Activated naive CD4-positive, alpha-beta T cell treated with anti-CD3 and anti-CD28 coated beads, Interleukin-2, amount 50 U/mL, for 72 hours (primary cell): ENCODE results near the gene SLC39A11. TPM values are rescaled to one million over a fixed set of nuclear protein-coding genes. Genes with fewer than 3 reads are reported as not detected.
"Not testable (repeated sequence)": the region's sequence is repeated elsewhere in the genome, so short reads cannot be mapped to it uniquely, and the experiment has no call there.

Source experiments
- ATAC-seq, 2 donors: fragments of 150-1000 bp; cut with Tn5 transposase; 2 replicates each; pipeline ENCODE4 v1.10.0; 2021; ENCODE audit warnings: mild to moderate bottlenecking in 2 of 2, moderate library complexity in 2 of 2
- DNase-seq, 2 donors: peaks; one replicate each; pipeline ENCODE4 v3.0.0; 2021 to 2022; ENCODE audit warnings: low spot score in 2 of 2
- H3K27ac Mint-ChIP-seq, 2 donors: one replicate each; pipeline ENCODE4 v1.8.0; 2022; ENCODE audit warnings: mild to moderate bottlenecking in 2 of 2, mixed read lengths in 2 of 2
- H3K36me3 Mint-ChIP-seq, 2 donors: one replicate each; pipeline ENCODE4 v1.8.0; 2022; ENCODE audit warnings: mixed read lengths in 2 of 2
- H3K9me3 Mint-ChIP-seq, 2 donors: one replicate each; pipeline ENCODE4 v1.8.0; 2022; ENCODE audit warnings: mixed read lengths in 2 of 2
- total RNA-seq, 2 donors: library from RNA; stranded (reverse); gene quantifications; one replicate each; pipeline ENCODE4 v1.2.3, GENCODE V29; 2022

SLC39A11 gene
- total RNA-seq, 2 donors from 2014 or later = 14.8 to 17.7 TPM

DNA sequence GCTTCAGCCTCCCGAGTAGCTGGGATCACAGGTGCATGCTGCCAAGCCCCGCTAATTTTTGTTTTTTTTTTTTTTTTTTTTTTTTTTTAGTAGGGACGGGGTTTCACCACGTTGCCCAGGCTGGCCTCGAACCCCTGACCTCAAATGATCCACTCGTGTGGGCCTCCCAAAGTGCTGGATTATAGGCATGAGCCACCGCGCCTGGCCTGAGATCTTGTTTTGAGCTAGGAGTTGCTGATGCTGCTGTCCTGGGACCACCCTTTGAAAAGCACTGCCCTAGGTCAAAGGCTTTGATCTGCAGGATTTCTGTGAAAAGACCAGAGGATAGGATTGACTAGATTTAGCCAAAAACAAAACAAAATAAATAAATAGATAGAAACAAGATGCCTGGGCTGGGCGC is 798 bp upstream of the SLC39A11 start:
- no peaks in the 10 kb centered on the region for H3K9me3 Mint-ChIP-seq
- no peak overlapping the region for H3K27ac Mint-ChIP-seq
- DNase-seq (no peak), ATAC-seq (no peak)
- peaks cover 0 to 6% of the 10 kb centered on the region in 2 donors for H3K36me3 Mint-ChIP-seq

DNA sequence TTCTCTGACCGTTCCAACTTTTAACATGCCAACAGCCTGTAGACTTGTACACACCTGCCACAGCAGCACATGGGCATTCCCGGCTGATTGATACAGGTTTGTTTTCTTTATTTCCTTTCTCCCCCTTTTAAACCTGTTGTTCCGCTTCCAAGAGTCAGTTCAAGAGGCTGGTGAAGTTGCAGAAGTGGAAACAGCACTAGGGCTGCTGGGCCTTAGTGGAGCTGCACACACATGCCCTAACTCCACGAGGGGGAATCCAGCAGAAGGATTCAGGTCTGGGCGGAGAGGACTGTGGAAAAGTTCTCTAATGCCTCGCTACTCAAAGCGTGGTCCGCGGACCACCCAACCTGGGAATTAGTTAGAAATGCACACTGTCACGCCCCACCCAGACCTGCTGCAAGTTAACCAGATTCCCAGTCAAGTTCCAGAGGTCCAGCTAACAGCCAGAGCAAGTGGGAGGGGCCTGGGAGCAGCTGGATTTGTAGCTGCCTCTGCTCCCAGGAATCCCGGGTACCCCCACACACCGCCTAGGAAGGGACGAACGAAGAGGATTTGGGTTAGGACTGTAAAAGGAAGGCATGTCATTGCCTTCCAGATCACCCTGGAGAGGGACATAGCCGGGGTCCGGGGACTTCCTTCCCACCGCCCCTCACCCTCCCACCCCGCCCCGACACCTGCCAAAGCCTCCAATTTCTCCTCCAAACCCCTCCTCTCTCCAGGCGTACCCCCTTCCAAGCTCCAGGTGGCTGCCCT is 542 bp downstream of the SLC39A11 start:
- Mint-ChIP-seq H3K9me3 (no peaks in the 10 kb centered on the region), H3K27ac (peak overlapping the region; percentile 90 to 99), H3K36me3 (peaks cover 0 to 6% of the 10 kb centered on the region in 2 donors)
- peak in 1 of 2 donors; percentile 4 for DNase-seq
- peak in 1 of 2 donors; percentile 2 for ATAC-seq

DNA sequence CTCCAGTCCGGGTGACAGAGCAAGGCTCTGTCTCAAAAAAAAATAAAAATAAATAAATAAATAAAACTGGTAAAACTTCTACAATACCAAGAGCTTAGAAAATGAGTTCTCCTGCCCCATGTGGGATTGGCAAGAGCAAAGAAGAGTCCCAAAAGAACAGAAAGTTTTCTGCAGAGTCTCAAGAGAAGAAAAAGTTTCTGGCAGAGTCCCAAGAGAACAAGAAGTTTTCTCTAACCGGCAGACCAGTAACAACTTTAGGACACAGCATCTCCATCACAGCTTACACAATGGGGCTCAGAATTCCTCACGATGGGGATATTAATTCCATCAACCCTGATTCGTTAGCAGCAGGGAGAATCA is 1.1 kb downstream of the SLC39A11 start:
- DNase-seq = no peak
- ATAC-seq = no peak
- H3K9me3 Mint-ChIP-seq = no peaks in the 10 kb centered on the region
- H3K27ac Mint-ChIP-seq = no peak overlapping the region
- H3K36me3 Mint-ChIP-seq = peaks cover 0 to 6% of the 10 kb centered on the region in 2 donors

DNA sequence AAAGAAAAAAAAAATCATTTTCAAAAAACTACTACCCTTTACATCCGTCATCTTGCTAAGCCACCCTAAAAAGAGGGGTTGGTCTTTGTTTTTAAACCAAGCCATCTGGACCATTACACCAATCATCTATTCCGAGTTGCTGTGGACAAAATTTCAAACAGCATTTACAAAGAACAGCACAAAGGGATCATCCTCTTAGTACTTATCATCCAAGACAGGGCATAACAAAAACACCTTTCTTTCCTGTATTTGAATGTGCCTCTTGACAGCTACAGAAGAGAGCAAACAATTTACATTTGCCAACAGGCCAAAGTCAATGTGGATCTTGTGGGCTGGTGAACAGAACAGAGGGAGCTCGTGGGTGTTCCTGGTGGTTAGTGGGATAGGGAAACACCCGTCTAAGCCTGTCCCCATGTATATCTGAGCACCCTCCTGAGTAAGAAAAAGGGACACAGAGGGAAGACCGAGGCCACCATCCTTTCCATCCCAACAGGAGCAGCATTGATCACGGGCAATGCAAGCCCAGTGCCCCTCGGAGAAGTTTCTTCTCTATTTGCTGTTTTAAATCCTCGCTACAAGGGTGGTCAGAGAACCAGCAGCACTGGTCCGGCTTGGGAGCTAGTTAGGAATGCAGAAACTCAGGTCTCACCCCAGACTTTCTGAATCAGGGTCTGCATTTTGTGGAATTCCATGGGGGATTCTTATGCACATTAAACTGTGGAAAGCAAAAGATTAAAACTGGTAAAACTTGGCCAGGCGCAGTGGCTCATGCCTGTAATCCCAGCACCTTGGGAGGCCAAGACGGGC is 1.9 kb downstream of the SLC39A11 start:
- Mint-ChIP-seq H3K36me3 (peaks cover 4 to 13% of the 10 kb centered on the region in 2 donors), H3K9me3 (no peaks in the 10 kb centered on the region), H3K27ac (no peak overlapping the region)
- ATAC-seq = no peak
- DNase-seq = no peak

DNA sequence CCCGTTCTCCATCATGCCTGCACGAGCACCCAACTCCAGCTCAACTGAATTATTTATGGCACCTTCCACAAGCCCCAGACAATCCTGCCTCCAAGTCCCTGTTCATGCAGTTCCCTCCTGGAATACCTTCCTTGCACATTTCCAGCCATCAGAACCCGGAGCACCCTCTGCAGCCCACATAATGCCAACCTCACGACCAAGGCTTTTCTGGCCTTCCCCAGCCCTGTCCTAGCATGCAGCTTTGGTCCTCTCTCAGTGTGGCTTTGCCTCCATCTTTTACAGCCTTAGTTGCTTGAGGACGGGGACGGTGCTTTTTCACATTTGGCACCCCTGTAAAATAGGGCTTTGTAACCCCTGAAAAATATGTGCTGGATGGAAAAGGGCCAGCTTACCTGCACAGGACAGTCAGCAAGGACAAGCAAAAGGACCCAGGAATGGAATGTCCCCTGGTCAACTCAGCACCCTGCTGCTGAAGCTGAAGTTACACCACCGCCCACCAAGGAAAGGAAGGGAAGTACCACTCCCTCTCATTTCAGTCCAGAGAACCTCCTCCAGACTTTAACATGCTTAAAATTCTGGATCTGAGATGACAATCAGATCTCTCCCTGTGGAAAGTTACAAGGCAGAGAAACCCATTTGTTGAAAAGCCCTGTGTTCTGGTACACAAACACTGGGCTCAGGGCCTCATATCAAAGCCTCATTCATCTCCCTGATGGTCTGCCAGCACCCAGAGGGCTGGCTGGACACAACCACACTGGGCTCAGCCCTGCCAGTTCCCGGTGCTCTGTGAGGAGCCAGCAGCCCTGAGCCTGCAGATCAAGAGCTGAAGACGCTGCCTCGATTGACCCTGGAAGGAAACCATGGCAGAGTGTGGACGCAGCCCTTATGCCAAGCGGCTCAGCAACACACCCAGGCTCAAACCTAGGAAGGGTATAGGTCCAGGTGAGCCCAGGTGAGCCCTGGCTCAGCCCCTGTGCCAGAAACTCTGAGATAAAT is 2.9 kb downstream of the SLC39A11 start:
- ATAC-seq (no peak), DNase-seq (no peak)
- Mint-ChIP-seq H3K9me3 (peaks cover 0 to under 1% of the 10 kb centered on the region in 2 donors), H3K27ac (no peak overlapping the region), H3K36me3 (peaks cover 9 to 19% of the 10 kb centered on the region in 2 donors)

DNA sequence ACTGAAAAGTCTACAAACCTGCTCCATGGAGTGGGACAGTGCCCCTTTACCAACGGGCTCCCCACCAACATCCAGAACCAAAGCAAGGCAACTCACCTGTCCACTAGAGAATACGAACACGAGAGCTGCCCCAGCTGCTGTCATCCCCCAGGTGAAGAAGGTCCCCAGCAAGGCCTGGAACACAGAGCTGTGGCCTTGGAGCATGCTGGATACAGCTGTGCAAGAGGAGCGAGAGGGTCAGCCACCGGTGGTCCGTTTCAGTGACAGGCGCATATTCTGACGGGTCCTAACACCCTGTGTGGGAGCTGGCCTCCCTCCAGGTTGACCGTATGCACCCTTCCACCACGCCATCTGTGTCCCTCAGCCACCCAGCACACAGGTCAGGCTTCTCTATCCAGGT is 3.9 kb downstream of the SLC39A11 start:
- H3K27ac Mint-ChIP-seq = no peak overlapping the region
- peaks cover 0 to 5% of the 10 kb centered on the region in 2 donors for H3K9me3 Mint-ChIP-seq
- no peak for DNase-seq
- ATAC-seq = no peak
- peaks cover 14 to 29% of the 10 kb centered on the region in 2 donors for H3K36me3 Mint-ChIP-seq

DNA sequence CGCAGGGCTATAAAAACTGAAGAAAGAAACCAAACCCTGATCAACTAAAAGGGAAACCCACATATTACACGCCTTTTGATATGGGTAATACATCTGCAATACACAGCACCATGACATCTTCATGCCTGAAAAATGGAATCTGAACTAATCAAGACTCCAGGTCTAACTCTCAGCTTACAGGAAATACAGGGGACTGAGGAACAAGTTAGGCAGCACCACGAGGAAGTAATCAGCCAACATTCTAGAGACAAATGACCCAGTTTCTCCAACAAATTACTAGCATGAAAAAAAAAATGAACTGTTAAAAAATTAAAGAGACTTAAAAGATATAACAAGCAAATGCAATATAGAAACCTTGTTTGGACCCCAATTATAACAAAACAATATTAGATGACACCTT is 9.1 kb downstream of the SLC39A11 start:
- peaks cover 40 to 56% of the 10 kb centered on the region in 2 donors for H3K36me3 Mint-ChIP-seq
- no peak for ATAC-seq
- no peak for DNase-seq

DNA sequence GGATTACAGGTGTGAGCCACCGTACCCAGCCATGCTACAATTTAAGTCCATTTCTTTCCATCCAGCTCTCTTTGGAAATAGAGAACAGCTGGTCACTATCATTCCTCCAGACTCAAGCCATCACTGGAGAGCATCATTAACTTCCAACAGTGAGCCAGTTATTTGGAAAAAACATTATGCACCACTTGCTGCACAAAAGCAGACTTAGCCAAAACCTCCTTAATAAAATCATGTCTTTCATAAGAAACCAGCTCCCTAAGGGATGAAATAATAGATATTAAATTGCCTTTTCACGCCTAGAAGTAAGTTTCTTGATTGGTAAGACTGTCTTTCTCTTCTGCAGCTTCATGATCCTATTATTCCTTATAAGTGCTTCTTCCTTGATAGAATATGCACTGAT is 17.9 kb downstream of the SLC39A11 start:
- peaks cover 4% of the 10 kb centered on the region in 2 donors for H3K9me3 Mint-ChIP-seq
- peaks cover 15 to 25% of the 10 kb centered on the region in 2 donors for H3K36me3 Mint-ChIP-seq
- DNase-seq (no peak), ATAC-seq (no peak)
- H3K27ac Mint-ChIP-seq = no peak overlapping the region

More for the DNA sequence above, 9.1 kb downstream of the SLC39A11 start:
- no peak overlapping the region for H3K27ac Mint-ChIP-seq
- peaks cover 6 to 9% of the 10 kb centered on the region in 2 donors for H3K9me3 Mint-ChIP-seq

DNA sequence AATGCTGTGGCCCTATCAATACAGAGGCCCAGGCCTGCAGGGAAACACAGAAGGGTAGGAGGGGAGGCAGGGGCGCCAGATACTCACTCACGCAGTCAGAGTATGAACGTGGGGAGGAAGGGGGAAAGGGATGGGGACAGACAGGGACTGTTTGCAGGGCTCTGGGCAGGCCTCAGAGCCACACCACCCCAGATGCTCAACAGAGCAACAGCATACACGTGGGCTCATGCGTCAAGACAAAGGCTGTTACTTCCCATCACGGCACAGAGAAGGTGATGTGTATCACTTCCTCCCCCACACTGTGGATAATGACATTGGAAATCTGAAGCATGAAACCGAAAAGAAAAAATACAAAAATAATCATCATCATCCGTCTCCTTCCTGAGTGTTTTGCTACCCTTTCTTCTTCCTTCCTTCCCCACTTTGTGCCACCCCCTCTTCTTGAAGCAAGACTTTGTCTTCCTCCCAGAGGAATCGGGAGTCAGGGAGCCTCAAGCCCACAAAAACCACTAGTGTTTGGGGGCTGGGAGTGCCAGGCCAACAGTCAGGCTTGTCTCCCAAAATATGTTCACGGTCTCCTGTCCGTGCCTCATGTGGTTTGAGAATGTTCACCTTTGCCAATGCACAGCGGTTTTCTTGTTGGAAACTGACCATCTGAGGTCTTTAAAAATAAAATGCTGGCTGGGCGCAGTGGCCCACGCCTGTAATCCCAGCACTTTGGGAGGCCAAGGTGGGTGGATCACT is 20.1 kb downstream of the SLC39A11 start:
- Mint-ChIP-seq H3K27ac (no peak overlapping the region), H3K36me3 (peaks cover 16 to 28% of the 10 kb centered on the region in 2 donors), H3K9me3 (peaks cover 4% of the 10 kb centered on the region in 2 donors)
- DNase-seq (no peak), ATAC-seq (no peak)

DNA sequence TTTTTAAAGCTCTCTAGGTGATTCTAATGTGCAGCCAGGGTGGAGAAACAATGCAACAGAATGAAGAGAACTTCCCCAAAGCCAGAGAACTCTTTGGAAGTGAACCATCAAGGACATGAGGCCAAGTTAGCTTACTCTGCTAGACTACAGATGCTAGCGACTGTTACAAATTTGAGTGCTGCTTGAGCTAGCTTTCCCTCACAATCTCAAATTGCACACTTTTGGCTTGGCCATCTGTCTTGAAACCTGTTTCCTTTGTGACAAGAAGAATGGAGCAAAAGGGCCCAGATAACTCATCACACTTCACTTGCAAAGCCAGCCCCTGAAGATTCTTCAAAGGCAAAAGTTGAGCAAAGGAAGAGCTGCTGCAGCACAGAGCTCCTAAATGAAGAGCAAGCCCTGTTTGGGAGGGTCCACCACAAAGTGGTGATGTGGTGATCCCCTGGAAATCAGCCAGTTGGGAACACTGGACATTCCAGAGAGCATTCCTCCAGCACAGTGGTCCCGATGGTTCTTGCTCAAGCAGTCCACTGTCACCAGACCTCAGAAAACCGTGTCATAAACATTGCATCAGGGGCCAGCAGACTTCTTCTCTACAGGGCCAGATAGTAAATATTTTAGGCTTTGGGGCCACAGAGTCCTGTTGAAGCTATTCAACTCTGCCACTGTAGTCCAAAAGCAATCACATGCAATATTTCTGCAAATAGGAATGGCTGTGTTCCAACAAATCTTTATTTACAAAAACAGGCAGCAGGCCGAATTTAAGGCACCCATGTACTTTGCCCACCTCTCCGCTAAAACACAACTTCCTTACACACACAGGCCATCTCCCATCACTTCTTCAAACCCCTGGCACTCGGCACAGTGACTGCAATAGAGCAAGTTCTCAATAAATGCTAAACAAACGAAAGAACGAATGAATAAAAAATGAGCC is 21.2 kb downstream of the SLC39A11 start:
- H3K36me3 Mint-ChIP-seq = peaks cover 16 to 32% of the 10 kb centered on the region in 2 donors
- H3K9me3 Mint-ChIP-seq = peaks cover 4% of the 10 kb centered on the region in 2 donors

DNA sequence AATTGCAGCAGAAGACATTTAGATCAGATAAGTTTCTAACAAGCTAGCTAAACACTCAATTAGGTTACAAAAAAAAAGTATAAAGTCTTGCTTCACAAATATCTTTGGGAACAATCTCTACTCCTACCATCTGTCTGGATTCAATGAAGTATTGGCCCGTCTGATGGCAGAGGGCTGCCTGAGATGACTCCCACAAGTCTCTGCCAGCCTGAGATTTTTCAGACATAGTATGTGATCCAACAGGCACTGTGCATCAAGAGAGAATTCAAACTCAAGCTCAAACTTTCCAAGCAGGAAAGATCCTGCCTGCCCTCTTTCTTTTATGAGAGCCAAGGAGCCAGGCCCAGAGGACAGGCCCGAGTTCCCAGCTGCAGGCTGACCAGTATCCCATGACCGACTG is 22.6 kb downstream of the SLC39A11 start:
- DNase-seq (no peak), ATAC-seq (no peak)
- Mint-ChIP-seq H3K27ac (no peak overlapping the region), H3K9me3 (peaks cover 4% of the 10 kb centered on the region in 2 donors), H3K36me3 (peaks cover 16 to 32% of the 10 kb centered on the region in 2 donors)

More for the DNA sequence above, 21.2 kb downstream of the SLC39A11 start:
- ATAC-seq = no peak
- no peak for DNase-seq
- peak overlapping the region in 1 of 2 donors; percentile 44 for H3K27ac Mint-ChIP-seq

DNA sequence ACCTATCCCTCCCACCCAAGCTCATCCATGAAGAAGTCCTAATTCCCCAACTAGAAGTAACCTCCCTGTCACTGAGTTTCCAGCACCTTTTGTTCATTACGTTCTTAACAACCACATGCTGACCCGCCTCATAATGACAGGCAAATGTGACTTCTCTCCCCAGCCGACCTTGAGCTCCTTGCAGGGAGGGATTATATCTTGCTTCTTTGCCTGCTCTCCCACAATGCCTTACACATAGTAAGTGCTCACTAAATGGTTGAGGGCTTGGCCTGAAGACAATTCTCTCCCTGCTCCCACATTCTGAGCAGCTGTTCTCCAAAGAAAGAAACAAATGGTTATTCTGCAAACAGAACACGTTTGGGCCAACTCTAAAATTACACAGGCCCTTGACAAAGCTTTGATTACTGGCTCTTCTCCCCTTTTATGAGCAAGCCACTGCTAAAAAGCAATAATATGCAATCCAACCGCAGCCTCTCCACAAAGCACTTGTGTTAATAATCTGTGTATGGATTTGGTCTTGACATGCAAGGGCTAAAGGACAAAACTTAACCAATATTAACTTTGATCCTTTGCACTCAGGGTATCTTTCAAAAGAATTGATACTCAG is 23.2 kb downstream of the SLC39A11 start:
- H3K36me3 Mint-ChIP-seq = peaks cover 16 to 32% of the 10 kb centered on the region in 2 donors
- H3K9me3 Mint-ChIP-seq = peaks cover 4% of the 10 kb centered on the region in 2 donors
- no peak for ATAC-seq
- no peak overlapping the region for H3K27ac Mint-ChIP-seq
- no peak for DNase-seq

DNA sequence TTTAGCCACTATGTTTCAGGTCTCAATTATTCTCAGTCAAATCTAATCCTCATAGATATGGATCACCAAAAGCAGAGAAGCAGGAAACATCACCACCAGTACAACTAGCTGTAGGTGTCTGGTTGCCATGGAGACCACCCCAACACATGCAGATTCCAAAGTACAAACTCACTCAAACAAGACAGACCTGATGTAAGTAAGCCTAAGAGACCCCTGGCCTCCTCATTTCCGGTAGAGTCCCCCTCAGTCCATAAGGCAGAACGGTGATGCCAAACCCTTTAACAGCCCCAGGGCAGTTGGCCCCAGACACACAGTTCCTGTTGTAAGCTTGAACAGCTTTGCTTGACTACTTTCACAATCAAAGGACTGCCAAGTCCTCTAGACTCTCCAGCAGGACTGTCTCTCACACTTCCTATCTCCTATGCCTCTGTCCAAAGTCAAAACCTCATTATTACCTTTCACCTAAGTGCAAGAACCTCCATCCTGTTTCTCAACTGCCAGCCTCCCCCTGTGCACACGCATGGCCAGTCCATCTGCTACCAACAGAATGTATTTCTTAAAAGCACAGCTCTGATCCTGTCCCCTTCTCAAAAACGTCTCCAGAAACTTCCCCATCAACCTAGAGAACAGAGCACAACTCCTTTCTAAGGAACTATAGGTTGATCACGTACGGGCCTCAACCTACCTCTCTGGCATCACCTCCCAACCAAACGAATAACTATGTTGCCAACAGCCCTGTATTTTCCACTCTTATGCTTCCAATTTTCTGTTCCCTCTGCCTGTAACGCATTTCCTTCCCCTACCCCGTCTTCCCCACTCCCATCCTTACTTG is 23.9 kb downstream of the SLC39A11 start:
- Mint-ChIP-seq H3K9me3 (peaks cover 4% of the 10 kb centered on the region in 2 donors), H3K27ac (peak overlapping the region in 1 of 2 donors; percentile 9), H3K36me3 (peaks cover 16 to 32% of the 10 kb centered on the region in 2 donors)
- DNase-seq (no peak), ATAC-seq (no peak)

DNA sequence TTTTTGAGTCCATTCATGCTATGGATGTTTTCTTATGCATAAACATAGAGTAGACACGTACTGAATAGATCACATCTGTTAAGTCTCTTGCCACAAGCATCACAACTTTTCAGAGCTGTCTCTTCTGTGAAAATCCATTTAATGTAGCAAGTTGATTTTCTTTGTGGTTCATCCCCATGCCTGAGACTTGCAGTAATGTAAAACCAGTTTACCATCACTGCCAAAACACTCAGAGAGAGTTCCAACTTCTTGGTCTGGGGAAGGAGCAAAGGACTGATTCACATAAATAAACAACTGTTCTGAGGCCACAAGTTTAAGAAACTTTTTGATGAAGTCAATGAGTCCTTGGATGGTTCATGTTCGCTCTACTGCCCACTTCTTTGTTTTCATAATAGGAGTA is 24.8 kb downstream of the SLC39A11 start:
- DNase-seq, H3K9me3 Mint-ChIP-seq, ATAC-seq, H3K27ac Mint-ChIP-seq: not testable (repeated sequence)
- peaks cover 15 to 32% of the 10 kb centered on the region in 2 donors for H3K36me3 Mint-ChIP-seq
